HG02798 (cell line): Measurements from ENCODE around the gene ENOPH1.
"Not testable (repeated sequence)": the region's sequence is repeated elsewhere in the genome, so short reads cannot be mapped to it uniquely, and the experiment has no call there.

Experiments
- ATAC-seq: cut with Tn5 transposase; IDR thresholded peaks from one replicate; pipeline ENCODE4 v1.9.1; 2021; ENCODE audit warnings: mild to moderate bottlenecking; ENCODE audit not compliant: unreplicated experiment, poor library complexity

The ENOPH1 gene

GRCh38 chr4:82430193-82430963 is at the start of gene ENOPH1, which contains the start of gene HNRNPDL:
TSS of gene ENOPH1 (plus strand) at chr4:82430590. CDS start at chr4:82430830, 240 bp downstream.
TSS of gene HNRNPDL (minus strand) at chr4:82430462. CDS start at chr4:82429690, 772 bp downstream.
- ATAC-seq, result peak; percentile 77

DNA sequence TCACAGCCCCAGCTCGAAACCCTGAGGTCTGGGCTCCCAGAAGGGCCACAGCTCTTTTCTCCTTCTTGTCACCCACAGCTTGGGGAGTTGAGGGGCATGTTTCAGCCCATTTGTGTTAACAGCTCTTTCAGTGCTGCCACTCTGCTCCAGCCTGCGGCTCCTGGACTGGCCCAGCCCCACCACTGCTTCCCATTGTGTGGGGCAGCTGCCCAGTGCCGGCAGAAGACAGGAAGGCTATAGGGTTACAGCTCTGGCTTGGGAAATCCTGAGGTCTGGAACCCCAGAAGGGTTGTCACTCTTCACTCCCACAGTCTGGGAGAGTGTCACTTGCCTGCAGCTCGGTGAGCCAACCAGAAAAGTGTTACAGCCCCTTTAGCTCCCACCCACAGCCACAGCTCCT is 49.6 kb upstream of the ENOPH1 start:
- ATAC-seq, result no peak

DNA sequence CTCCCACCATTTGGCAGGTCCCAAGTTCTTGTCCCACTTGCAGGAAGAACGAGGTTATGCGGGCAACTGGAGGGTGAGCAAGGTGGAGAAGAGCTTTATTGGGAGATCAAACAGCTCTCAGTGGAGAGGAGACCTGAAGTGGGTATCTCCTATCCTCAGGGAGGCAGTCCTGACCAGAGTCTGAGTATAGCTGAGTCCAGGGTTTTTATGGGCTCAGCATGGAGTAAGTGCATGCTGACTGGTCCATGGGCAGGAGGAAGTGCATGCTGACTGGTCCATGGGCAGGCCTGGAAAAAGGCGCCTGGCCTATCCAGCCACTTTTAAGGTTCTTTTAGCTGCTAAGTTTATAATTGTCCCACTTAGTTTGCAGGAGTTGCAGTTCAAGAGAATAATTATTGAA is 49.2 kb upstream of the ENOPH1 start:
- no peak for ATAC-seq

GRCh38 chr4:82381661-82382296 is 48.6 kb upstream of the ENOPH1 start:
- ATAC-seq, result no peak

DNA sequence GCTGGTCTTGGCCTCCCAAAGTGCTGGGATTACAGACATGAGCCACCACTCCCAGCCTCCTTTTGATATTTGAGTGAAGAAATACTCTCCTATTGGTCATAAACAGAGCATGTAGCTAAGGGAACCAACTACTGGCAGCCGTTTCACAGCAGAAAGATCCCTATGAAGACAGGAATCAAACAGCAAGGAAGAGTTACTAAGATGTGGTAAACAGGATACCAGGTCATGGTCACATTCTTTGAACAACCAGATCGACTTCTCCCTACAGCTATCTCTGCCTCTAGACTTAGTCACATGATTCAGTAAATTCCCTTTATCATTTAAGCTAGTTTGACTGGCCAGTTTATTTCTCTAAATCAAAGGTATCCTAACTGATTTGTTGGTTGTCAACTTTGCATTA is 47.6 kb upstream of the ENOPH1 start:
- ATAC-seq, result no peak

DNA sequence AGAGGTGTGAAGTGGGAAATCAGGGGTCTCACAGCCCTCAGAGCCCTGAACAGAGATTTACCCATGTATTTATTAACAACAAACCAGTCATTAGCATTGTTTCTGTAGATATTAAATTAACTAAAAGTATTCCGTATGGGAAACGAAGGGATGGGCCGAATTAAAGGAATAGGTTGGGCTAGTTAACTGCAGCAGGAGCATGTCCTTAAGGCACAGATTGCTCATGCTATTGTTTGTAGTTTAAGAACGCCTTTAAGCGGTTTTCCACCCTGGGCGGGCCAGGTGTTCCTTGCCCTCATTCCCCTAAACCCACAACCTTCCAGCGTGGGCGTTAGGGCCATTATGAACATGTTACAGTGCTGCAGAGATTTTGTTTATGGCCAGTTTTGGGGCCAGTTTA is 44.1 kb upstream of the ENOPH1 start:
- ATAC-seq, result not testable (repeated sequence)

DNA sequence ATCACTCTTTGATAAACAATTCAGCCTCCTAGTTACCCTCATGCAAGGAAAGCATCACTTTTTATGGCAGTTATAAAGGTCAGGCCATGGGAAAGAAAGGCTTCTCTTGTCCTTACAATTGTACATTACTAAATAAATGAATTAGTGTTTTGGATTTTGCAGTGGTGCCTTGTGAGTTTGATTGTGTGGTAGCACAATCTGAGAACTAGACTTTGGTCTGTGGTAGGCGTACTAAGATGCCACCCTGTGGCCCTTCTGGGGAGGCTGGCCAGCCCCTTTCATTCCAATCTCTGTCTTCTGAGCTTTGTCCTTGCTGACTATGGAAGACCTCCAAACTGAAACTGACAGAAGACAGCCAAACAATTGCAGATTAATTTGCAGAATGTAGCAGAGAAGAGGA is 42.0 kb upstream of the ENOPH1 start:
- no peak for ATAC-seq

DNA sequence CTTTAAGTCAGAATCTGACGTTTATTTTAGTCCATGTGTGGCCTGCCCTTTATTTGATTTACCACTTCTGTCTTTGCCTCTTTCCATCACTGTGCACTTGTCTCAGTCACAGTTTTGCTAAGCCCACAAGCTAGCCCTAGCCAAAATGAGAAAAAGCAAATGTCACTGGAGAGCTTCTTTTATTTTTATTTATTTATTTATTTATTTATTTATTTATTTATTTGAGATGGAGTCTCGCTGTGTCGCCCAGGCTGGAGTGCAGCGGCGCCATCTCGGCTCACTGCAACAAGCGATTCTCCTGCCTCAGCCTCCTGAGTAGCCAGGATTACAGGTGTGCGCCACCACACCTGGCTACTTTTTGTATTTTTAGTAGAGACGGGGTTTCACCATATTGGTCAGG is 40.3 kb upstream of the ENOPH1 start:
- ATAC-seq, result not testable (repeated sequence)

GRCh38 chr4:82394896-82395295 is 35.5 kb upstream of the ENOPH1 start:
- ATAC-seq, result no peak

- ATAC-seq, result no peak
Observed at GRCh38 chr4:82397527-82397926, 32.9 kb upstream of the ENOPH1 start.

DNA sequence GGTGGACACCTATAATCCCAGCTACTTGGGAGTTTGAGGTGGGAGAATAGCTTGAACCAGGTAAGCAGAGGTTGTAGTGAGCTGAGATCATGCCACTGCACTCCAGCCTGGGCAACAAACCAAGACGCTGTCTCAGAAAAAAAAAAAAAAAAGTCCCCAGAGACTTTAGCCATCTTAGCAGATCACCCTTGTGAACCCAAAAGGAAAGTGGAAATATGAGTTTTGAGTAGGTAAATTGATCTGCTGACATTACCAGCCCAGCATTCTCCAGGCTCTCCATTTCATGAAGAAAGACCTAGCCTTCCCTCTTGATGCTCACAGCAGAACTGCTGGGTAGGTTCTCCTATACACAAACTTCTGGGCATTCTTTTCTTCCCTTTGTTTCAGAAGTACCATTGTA is 32.1 kb upstream of the ENOPH1 start:
- ATAC-seq, result no peak

DNA sequence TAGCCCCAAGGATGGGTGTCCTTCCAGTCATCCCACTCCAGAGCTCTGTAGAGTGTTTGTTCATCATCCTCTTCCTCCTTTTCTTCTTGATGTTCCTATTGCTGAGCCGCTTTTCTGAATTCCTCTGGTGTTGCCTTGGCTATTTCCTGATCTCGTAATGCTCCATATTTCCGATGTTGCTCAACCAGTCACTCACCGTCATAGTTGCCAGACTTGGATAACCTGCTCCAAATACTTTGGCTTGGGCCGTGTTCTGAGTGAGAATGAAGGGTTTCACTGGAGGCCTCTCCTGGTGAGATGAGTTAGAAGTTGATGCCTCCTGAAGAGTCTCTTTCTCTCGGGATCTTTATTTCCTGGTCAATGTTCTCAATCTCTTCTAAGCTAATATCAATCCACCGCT is 28.8 kb upstream of the ENOPH1 start:
- no peak for ATAC-seq

DNA sequence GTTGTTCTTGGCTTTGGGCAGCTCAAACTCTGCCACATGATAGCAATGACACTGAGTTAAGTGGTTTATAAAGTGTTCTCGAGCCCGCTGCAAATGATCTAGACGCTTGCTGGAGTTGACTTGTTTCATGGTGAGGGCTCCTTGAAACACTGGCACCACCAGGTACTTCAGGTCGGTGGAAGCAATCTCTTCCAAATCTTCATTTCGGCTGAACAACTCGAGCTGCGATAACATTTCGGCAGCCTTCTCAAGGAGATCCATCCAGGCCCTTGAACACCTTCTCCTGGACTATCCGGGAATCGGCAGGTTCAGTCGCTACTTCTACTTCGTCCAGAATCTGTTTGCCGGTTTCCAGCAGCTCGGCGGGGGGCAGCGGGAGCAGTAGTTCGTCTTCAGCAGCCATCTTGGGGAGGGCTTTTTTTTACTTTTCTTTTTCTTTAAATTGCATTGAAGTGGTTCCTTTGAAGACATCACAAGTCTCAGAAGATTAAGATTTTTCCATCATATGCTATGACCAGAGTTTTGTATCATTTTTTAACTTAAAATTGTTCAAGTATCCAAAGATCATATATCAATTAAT is 28.1 kb upstream of the ENOPH1 start:
- no peak for ATAC-seq

DNA sequence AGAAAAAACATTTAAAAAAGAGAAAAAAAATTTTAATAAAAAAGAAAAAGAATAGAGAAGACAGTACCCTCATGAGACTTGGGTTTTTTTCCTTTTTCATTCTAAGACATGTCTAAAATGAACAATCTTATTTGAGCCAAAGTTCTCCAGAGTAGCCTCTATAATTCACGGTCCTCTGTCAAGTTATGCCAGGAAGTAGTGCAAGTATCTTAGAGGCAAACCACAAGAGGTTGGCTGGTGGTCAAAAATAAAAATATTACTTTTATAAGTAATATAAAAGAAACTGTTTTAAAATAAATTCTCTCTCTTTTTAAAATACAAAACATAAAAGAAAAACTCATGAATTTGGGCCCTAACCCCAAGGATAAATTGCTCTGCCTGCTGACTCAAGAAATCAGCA is 26.7 kb upstream of the ENOPH1 start:
- no peak for ATAC-seq

DNA sequence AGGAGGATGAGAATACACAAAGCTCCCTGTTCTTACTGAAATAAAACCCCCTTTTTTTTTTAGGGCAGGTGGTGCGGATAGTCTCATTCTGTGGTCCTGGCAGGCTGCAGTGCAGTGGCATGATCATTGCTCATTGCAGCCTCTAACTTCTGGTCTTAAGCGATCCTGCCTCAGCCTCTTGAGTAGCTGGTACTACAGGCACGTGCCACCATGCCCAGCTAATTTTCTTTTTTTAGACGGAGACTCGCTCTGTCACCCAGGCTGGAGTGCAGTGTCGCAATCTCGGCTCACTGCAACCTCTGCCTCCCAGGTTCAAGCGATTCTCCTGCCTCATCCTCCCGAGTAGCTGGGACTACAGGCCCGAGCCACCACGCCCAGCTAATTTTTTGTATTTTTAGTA is 15.3 kb upstream of the ENOPH1 start:
- ATAC-seq, result not testable (repeated sequence)

GRCh38 chr4:82415922-82416365 is 14.4 kb upstream of the ENOPH1 start:
- no peak for ATAC-seq

DNA sequence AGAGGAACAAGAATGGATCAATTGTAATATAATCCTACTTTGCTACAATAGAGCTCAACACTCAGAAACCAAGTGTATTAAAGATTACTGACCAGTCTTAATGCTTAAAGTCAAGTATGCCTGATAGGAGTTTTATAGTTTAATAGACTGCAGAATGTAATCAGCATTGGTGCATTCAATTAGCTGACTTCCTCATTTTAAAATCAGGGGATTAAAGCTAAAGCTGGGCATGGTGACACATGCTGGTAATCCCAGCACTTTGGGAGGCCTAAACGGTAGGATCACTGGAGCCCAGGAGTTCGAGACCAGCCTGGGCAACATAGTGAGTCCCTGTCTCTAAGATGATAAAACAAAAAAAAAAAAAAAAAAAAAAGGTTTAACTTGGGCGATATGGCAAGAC is 10.9 kb upstream of the ENOPH1 start:
- no peak for ATAC-seq

- ATAC-seq, result no peak
Observed at GRCh38 chr4:82421796-82422560, 8.4 kb upstream of the ENOPH1 start.

DNA sequence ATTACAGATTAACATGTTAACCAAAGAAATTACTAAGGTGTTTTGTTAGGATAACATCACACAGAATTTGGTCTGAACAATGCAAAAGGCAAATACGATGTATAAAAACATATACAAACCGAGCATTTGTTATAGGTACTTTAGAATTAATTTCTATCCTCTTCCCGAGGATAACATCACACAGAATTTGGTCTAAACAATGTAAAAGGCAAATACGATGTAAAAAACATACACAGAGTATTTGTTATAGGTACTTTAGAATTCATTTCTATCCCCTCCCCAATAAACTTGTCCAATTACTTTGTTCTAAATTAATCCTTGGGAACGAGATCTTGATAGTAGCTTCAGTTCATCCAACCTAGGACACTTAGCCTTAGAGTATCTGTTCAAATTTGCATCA is 7.8 kb upstream of the ENOPH1 start:
- no peak for ATAC-seq

- no peak for ATAC-seq
Observed at GRCh38 chr4:82423245-82424054, 6.9 kb upstream of the ENOPH1 start.
